ENCODE data around the gene TANGO6.

Gene TANGO6

GRCh38 chr16:68869492-68870088 is 26.3 kb downstream of the TANGO6 start:
- DNase-seq = no peak

- no peak for DNase-seq
These were observed 30.5 kb downstream of the TANGO6 start for GRCh38 chr16:68873635-68874471.

DNA sequence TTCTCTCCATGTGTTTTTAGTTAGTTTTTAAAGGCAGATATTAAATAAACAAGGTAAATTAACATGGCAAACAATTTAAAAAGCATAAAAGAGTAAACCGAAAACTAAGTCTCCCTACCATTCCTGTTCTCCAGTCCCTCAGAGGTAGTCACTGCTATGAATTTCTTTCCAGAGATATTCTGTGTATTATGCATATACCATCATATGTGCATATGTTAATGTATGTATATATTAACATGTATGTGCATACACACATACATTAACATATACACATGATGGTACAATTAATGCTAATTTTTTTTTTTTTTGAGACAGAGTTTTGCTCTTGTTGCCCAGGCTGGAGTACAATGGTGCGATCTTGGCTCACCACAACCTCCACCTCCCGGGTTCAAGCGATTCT is 32.5 kb downstream of the TANGO6 start:
- DNase-seq = no peak

DNA sequence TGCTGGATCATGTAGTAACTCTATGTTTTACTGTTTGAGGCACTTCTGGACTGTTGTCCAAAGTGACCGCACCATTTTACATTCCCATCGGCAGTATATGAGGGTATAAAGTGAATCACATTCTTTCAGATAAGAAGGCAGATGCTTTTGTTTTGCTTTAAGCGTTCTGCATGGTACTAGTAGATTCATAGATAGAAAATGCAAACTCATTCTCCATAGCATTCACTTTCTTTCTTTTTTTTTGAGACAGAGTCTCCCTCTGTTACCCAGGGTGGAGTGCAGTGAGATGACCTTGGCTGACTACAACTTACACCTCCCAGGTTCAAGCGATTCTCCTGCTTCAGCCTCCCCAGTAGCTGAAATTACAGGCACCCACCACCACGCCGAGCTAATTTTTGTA is 40.4 kb downstream of the TANGO6 start:
- no peak for DNase-seq

- DNase-seq = no peak
These were observed 41.1 kb downstream of the TANGO6 start for GRCh38 chr16:68884401-68884800.

DNA sequence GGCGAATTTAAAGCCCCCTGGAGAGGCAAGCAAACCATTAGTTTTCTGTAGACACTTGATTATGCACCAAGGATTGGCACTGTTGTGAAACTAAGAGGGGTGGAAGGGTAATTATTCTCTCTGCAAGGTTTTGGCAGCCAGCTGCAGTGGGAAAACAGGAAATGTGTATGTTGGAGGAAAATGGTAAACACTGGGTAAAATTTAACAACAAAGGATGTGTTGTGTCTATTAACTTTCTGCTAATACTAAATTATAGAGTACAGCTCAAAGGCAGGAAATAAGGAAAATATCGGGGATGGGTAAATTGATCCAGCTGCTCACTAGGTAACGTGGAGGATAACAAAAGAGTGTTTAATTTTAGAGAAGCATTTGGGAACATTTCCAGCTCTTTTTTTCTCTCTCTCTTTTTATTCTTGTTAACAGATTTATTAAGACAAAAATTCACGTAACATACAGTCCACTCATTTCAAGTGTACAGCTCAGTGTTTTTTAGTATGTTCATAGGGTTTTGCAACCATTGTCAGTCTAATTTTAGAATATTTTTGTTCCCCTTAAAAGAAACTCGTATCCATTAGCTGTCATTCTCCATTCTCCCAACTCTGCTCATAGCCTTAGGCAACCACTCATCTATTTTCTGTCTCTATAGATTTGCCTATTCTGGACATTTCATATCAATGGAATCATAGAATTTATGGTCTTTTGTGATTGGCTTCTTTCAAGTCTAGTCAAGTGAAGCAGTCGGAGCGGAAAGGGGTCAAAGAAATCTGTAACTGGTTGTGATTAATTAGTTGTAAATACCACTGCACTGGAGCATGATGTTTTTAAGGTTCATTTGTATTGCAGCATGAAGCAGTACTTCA is 41.8 kb downstream of the TANGO6 start:
- DNase-seq = no peak

DNA sequence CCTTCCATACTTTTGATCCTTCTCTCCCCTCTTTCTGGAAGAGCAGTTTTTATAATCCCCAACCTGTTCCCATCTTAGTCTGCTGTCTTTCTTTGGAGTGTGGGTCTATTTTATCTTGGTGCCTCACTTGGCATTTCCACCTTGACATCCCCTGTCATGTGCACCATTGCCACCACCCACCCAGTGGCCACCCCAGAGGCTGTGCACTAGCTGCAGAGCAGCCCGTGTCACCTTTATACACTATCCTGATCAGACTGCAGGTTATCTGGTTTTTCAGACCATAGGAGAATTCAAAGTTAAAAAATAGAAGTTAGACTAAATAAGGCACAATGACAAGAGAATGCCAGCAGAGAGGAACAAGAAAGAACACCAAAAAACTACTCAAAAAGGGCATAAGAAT is 43.8 kb downstream of the TANGO6 start:
- no peak for DNase-seq

DNA sequence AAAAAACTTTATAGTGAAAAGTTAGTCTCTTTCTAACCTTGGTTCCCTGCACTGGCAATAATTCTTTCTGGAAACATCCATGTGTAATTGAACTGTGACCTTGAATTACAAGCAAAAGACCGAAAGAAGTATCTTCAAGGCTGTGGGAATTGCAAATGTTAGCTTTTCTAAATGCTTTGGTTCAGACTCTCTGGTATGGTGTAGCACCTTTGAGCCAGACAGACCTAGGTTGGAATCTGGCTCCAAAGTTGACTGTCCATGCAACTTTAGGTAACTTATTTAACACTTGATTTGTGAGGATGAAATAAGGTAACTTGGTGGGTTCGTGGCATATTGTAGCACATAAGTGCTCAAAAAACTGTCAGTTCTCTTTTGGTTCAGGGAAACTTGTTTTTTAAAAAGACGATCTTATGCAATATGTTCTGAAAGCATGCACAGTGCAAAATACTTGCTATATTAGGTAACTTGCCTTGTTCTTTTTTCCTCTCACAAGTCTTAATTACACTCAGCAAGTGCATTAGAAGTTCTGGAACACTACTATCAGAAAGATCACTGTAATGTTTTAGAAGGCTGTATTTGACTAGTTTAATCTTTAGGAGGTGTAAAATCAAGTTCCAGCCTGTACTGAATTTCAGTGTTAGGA is 46.3 kb downstream of the TANGO6 start:
- no peak for DNase-seq

- DNase-seq = no peak
These were observed 48.9 kb downstream of the TANGO6 start for GRCh38 chr16:68892214-68892613.

GRCh38 chr16:68892898-68893297 is 49.6 kb downstream of the TANGO6 start:
- no peak for DNase-seq

GRCh38 chr16:68893710-68894705 is 50.7 kb downstream of the TANGO6 start:
- no peak for DNase-seq

- no peak for DNase-seq
These were observed 51.4 kb downstream of the TANGO6 start for GRCh38 chr16:68894714-68895113.

GRCh38 chr16:68898026-68898425 is 54.7 kb downstream of the TANGO6 start:
- no peak for DNase-seq

DNA sequence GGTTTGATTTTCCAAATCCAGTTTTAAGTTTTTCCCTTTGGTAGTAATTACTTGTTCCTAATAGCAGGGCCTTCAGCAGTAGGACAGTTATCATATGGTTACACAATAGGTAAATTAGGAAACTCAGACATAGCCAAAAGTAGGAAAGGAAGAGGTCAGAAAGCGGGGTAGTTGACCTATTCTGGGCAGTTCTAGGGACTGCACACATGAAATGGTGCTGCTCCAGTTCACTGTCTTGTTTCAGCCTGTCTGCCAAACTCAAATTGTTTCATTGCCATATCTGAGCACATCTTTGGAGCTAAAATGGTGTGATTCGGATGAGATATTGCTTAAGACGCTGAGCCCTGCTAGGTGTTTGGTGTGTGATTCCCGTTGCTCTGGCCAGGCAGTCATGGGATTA is 56.7 kb downstream of the TANGO6 start:
- no peak for DNase-seq

- peak; percentile 68 for DNase-seq
These were observed 59.0 kb downstream of the TANGO6 start for GRCh38 chr16:68902003-68902968.

DNA sequence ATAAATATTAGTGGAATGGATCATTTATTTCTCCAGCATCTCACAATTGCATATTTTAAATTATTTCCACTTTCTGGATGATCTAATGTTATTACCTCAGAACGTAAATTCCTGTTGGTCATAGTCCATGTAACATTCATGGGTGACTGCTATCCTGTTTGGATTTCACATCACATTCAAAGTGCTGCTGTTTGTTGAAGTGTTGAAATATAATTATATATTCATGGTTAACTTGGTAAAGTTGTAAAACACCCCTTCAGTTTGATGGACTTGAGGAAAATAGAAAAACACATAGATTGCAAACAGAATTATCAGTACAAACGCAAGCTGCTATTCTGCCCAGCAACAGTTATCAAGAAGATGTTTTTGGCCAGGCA is 59.6 kb downstream of the TANGO6 start:
- no peak for DNase-seq

- DNase-seq = no peak
These were observed 64.0 kb downstream of the TANGO6 start for GRCh38 chr16:68907297-68907696.

DNA sequence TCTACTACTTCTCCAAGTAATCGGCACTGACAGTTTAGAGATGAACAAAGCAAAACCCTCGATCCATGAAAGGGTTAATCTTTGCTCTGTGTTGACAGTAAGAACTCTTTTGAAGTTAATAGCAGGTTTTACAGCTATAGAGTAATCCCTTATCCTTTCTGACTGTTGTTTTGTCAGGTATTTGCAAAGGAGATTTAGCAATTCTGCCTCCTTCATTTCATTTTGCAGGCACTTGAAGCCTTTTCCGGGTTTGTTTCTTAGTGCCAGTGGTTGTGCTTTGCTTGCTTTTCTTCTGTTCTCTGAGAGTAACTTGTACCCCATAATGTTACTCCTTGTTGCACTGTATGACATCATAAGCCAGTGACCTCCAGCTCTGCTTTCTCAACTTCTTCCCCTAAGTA is 64.5 kb downstream of the TANGO6 start:
- DNase-seq = no peak

DNA sequence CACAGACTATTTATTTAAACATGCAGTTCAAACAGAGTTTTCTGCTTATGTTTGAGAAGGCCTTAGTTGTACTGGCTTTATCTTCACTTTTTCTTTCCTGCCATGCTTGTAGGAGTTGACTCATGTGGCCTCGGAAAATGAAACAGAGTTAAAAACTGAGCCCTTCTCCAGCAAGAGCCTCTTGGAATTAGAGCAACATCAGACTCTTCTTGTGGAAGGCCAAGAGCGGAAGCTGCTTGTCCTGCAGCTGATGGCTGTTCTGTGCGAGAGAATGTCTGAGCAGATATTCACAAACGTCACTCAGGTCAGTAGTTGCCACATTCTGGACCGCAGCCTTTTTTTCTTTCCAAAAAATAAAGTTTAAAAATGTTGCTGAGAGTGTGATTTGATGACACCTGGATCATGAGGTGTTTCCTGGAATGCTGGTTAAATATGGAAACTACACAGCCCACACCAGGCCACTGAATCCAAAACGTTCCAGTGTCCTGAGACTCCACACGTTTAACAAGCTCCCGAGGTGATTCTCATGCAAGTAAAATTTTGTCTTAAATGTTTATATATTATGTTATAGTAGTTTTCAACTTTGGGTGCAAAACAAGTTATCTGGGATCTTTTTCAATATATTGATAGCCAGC is 65.9 kb downstream of the TANGO6 start:
- DNase-seq = no peak

- DNase-seq = no peak
These were observed 66.7 kb downstream of the TANGO6 start for GRCh38 chr16:68910051-68910450.
